ENCODE measurements around the gene ALKAL2.

Gene ALKAL2

DNA sequence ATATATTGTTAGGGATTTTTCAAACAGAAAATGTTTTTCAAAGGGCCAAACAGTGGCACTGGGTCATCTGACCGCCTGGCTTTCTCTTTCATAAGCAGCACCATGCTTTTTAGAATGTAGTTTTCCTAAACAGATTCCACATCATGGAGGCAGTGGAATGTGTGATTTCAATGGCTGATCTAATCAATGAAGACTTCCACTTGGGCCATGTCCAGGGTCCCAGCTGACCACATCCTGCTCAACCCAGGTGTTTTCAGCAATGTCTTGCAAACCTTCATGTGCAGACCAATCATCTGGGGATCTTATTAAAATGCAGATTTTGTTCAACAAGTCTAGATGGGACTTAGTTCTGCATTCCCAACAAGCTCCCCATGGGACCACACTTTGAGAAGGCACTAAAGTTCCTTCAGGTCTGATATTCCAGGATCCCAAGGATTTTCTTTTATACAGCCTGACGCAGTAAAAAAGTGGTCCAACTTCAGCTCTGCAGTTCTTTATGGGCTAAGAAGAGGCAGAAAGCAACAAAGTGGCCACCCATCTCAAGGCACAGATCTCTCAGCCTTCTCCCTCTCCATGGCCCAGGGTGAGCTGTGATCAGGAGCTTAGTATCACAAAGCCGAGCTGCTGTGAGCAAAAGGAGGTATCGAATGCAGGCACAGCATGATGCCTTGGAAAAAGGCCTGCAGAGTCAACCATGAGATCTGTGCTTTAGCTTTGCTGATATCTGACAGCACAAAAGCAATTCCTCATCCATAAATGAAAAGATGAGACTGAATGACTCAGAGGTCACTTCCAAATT lies 3.7 kb downstream of the ALKAL2 start:
- TF ChIP-seq GATA3 (IDR thresholded peaks at IDR 0.05; ENCODE audit: low read depth, low read length) (no peak), GATA2 (IDR thresholded peaks at IDR 0.05; ENCODE audit: low read depth, low read length) (no peak)

DNA sequence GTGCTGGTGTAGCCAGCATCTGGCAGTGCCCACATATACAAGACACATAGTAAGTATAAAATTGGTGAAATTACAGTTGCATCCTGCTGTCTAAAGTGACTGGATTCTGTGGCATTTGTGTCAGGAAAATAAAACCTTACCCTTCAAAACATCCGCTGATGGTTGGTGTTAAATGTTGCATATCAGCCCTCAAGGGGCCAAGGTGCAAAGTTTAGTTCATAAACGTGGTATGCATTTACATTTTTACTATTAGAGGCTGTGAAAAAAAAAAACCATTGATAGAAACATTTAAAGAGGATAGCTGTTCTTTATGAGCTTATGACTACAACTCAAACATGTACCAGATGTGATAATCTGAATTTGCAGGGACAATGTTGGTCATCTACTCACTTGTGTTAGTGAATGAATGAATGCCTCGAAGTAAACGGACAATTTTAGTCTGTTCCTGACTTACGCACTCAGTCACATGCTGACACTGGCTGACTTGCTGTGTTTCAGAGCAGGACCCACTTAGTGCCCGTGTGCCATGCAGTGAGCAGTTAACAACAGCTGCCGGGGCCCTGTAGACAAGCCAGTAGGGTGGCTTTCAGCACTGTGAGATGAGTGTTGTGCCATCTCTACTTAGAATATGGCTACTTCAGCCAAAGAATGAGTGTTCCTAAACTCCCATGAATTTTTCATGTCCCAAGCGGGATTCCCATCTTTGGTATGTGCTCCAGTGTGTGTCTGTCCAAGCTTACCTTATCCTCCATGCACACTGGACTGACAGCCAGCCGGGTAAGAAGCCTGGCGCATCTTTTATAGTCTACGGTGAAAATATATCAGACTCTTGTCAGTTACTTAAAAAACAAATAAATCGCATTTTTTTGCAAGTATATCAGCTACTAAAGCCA lies 5.3 kb downstream of the ALKAL2 start:
- TF ChIP-seq GATA3 (IDR thresholded peaks at IDR 0.05; ENCODE audit: low read depth, low read length) = no peak
- no peak for TF ChIP-seq GATA2 (IDR thresholded peaks at IDR 0.05; ENCODE audit: low read depth, low read length)

DNA sequence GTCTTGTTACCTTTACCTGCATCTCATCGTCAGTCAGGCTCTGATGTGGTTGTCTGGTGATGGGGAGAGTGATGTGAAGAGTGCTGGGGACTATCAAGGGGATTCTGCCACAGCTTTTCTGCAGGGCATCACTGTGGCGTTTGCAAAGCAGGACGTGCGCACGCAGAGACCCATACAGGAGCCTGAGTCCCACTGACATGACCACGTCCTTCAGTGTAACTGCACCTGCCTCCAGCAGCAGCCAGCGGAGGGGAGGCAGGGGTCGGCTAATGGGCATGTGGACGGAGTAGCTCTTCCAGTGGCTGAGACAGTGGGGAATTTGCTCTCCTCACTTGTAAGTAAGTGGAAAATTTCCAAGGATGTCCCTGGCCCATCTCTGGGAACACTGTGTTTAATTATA lies 6.5 kb downstream of the ALKAL2 start:
- no peak for TF ChIP-seq GATA3 (IDR thresholded peaks at IDR 0.05; ENCODE audit: low read depth, low read length)
- TF ChIP-seq GATA2 (IDR thresholded peaks at IDR 0.05; ENCODE audit: low read depth, low read length) = no peak

DNA sequence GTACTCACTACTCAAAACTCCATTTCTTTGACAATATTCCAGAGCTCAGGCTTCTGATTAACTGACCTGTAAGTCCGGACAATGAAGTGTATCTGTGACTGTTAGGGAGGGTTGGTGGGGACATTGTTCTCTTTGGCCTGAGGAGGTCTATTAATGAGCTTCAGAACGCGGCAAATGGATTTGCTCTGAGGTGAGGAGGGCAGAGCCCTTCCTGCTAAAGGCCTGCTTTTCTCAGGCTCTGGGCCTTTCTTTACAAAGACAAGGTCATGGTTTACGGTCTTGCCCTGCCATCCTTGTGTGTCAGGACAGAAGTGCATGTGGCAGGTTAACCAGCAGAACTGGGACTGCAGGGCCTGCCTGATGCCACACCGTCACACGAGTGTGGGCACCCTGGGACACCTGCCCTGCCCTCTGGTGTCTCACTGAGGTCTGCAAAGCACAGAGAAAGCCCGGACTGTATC lies 7.2 kb downstream of the ALKAL2 start:
- TF ChIP-seq GATA3 (IDR thresholded peaks at IDR 0.05; ENCODE audit: low read depth, low read length) (no peak), GATA2 (IDR thresholded peaks at IDR 0.05; ENCODE audit: low read depth, low read length) (no peak)

DNA sequence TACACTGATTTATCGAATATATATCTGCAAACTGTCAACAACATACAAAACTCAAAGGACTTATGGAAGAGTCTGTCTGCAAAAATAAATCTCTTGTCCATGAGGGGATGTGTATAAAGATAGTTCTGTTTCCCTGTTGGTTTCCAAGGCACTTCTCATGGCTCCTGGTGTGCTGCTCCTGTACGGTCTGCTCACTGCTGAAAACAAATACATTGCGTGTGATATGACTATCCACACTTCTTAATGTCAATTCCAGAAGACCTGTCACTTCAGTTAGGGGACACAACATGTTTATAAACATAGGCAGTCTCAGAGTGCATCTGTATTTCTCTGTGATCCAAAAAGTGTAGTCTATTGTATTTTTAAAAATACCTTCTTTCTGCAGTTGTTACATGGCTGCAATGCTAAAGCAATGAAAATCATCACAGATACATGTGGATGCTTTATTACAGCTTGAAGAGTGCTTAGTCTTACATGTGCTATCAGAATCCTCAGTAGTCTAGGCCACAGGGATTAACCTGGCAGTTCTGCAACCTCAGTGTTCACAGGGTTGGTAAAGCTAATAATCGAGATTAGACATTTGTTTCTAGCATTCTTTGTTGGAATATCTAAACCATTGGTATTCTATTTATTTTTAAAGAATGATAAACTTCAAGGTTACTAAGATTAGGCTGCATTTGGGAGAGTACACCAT lies 7.8 kb downstream of the ALKAL2 start:
- TF ChIP-seq GATA3 (IDR thresholded peaks at IDR 0.05; ENCODE audit: low read depth, low read length) = no peak
- no peak for TF ChIP-seq GATA2 (IDR thresholded peaks at IDR 0.05; ENCODE audit: low read depth, low read length)

DNA sequence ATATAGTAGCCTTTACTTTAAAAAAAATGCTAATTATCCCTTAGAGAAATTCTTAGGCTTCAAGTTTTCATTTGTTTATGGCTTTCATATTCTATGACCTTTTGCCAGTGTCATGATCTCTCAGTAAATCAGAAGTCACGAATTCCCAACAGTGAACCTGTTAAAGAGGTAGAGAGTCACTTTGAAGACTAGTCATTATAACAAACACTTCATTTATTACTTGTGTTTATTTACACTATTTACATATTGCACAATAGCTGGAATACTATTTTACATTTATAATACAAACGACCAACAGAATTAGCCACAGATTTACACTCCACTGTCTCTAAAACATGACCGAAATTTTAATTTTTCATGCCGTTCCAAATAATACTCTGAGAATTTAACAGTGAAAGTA lies 8.5 kb downstream of the ALKAL2 start:
- no peak for TF ChIP-seq GATA2 (IDR thresholded peaks at IDR 0.05; ENCODE audit: low read depth, low read length)
- no peak for TF ChIP-seq GATA3 (IDR thresholded peaks at IDR 0.05; ENCODE audit: low read depth, low read length)

DNA sequence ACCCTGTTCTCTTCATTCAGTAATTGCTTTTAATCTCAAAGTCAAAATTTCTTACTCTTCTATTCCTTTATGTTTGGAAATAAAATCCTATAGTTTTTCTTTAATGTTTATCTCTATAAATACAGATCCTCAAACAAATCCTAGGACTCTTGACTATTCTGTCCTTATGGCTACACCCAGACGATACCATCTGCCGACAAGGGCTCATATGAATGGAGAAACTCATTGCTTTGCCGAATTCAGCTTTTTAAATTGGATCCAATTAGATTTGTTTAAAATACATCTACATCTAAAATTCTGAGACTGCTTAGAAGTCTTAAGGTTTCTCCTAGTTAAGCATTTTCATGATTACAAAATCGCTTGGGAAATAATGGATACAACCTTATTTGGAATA lies 9.0 kb downstream of the ALKAL2 start:
- TF ChIP-seq GATA2 (IDR thresholded peaks at IDR 0.05; ENCODE audit: low read depth, low read length) (no peak), GATA3 (IDR thresholded peaks at IDR 0.05; ENCODE audit: low read depth, low read length) (no peak)

DNA sequence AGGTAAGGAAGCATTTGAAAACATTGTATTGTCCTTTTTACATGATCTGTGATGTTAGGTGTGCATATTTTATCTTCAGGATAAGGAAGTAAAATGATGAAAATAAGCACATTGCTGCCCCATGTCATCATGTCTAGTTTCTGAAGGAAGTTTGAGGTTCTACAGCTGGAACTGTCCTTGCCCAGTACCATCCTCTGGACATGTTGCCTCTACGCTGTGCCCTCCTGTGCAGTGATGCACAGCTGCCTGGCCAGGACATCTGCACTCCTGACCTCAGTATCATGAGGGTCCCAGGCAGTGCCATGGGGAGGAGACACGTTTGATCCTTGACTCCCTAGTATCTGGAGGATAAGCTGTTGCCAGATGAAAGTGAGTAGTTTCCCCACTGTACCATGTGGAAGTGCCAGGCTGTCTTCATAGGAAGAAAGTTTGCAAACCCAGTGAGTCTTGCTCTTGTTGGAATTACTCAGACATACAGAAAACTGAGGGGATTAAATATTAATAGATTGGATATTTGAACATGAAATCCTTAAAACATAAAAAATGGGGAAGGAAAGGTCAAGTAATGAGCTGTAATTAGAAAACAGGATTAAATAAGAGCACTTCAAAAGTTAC lies 9.5 kb downstream of the ALKAL2 start:
- TF ChIP-seq GATA2 (IDR thresholded peaks at IDR 0.05; ENCODE audit: low read depth, low read length) (no peak), GATA3 (IDR thresholded peaks at IDR 0.05; ENCODE audit: low read depth, low read length) (no peak)

DNA sequence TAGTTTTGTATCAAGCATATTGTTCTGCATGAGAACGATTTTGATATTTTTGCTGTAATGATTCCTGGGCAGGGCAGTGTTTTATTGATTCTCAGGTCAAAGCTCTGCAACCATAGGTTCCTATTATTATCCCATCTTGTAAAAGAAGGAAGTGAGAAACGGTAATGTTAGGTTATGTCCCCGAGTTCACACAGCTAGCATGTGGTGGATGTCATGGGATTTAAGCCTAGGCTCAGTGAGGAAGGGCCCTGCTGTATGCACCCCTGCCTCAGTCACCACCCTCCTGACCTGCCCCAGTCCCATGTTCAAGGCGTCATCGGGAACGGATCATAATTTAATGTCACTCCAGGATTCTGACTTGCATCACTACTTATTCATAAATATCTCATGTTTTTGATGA lies 12.4 kb downstream of the ALKAL2 start:
- TF ChIP-seq GATA3 (IDR thresholded peaks at IDR 0.05; ENCODE audit: low read depth, low read length) (no peak), GATA2 (IDR thresholded peaks at IDR 0.05; ENCODE audit: low read depth, low read length) (no peak)

DNA sequence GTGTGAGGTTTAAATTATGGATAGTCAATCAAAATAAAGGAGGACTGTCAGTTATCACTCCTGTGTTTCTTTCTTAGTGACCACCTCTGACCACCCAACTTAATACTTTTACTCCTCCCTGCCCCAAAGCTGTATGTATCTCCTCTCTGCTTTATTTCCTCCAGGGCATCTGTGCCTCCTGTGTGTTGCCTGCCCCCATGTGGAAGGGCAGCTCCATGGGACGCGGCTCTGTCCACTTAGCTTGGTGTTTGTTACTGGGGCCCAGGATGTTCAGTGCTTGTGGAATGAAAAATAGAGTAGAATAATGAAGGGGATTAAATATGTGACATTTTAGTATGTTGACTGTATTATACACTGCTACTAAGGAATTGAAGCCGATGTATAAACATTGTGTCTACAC lies 13.4 kb downstream of the ALKAL2 start:
- no peak for TF ChIP-seq GATA3 (IDR thresholded peaks at IDR 0.05; ENCODE audit: low read depth, low read length)
- no peak for TF ChIP-seq GATA2 (IDR thresholded peaks at IDR 0.05; ENCODE audit: low read depth, low read length)

DNA sequence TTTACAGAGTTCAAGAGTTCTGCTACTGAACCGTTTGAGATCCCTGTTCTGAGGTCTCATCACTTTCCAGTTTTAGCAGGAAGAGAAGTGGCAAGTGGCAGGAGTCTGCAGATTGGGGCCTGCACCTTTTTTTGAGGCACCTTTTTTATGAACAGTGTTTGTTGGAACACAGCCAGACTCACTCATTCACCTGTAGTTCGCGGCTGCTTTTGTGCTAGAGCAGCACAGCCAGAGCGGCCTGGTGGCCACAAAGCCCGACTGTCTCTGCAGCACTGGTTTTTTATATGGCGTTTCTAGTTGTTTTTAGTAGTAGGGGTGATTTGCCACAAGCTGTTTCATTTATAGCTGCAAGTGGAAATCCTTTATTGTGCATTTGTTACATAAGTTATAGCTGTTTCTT lies 14.6 kb downstream of the ALKAL2 start:
- TF ChIP-seq GATA2 (IDR thresholded peaks at IDR 0.05; ENCODE audit: low read depth, low read length) = no peak
- TF ChIP-seq GATA3 (IDR thresholded peaks at IDR 0.05; ENCODE audit: low read depth, low read length) = no peak

DNA sequence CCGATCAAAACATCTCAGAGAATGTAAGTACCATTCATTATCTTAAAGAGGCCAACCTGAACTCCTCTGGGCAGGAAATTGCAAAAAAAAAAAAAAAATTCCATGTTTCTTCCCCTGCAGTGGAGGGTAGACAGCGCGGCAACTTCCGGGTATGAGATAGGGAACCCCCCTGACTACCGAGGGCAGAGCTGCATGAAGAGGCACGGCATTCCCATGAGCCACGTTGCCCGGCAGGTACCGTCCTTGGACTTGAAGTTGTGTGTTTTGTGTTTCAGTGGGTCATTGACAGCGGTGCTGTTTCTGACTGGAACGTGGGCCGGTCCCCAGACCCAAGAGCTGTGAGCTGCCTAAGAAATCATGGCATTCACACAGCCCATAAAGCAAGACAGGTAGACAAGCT lies 16.0 kb downstream of the ALKAL2 start:
- TF ChIP-seq GATA3 (IDR thresholded peaks at IDR 0.05; ENCODE audit: low read depth, low read length) (no peak), GATA2 (IDR thresholded peaks at IDR 0.05; ENCODE audit: low read depth, low read length) (no peak)

DNA sequence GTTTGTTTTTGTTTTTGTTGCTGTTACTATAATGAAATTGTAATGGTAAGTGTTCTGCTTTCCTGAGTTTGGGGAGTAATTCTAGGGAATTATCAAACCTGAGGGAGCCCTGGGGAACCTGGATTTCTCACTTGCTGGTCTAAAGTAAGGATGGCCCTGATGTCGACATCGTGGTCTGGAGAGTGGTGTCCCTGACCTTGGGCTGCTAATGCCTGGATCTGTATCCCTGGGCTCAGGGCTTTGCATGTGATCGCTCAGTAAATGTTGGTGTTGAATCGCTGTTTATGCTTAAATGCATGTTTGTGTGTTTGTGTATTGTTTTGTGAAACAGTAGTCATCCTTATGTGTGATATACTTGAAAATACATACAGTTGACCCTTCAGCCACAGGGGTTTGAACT lies 17.0 kb downstream of the ALKAL2 start:
- no peak for TF ChIP-seq GATA3 (IDR thresholded peaks at IDR 0.05; ENCODE audit: low read depth, low read length)
- TF ChIP-seq GATA2 (IDR thresholded peaks at IDR 0.05; ENCODE audit: low read depth, low read length) = no peak

Measured in SH-SY5Y (cell line).